ENCODE measurements around the gene ALKBH6. TPM values are rescaled to one million over a fixed set of nuclear protein-coding genes. Genes with fewer than 3 reads are reported as not detected.

Gene ALKBH6
- total RNA-seq, 1 donor from 2014 or later: 23.7 TPM

DNA sequence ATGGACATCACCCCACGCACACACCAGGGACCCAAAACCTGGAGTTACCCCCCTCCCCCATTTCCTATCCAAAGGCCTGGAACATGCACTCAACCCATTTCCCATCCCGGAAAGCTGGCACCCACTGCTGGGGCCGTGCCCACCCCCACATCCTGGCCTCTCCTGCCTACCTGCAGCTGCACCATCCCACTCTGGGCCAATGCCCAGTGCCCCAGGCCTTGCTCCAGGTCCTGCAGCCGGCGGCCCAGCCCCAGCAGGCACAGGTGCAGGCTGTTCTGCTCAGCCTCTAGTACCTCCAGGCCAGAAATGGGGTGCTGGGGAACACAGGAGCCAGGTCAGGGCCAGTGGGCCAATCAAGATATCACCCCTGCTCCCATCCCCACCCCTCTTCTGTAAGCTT lies 7.1 kb downstream of the ALKBH6 start:
- Mint-ChIP-seq H3K4me1 (peaks cover 12% of the 10 kb centered on the region), H3K9me3 (no peaks in the 10 kb centered on the region), H3K27me3 (ENCODE audit: low read depth) (peaks cover 8% of the 10 kb centered on the region), H3K27ac (ENCODE audit: unreplicated experiment) (no peak overlapping the region), H3K36me3 (ENCODE audit: low read depth) (no peaks in the 10 kb centered on the region), H3K4me3 (no peak overlapping the region)
- DNase-seq (ENCODE audit: low read depth, low spot score): no peak
- TF ChIP-seq, protein P1, sequence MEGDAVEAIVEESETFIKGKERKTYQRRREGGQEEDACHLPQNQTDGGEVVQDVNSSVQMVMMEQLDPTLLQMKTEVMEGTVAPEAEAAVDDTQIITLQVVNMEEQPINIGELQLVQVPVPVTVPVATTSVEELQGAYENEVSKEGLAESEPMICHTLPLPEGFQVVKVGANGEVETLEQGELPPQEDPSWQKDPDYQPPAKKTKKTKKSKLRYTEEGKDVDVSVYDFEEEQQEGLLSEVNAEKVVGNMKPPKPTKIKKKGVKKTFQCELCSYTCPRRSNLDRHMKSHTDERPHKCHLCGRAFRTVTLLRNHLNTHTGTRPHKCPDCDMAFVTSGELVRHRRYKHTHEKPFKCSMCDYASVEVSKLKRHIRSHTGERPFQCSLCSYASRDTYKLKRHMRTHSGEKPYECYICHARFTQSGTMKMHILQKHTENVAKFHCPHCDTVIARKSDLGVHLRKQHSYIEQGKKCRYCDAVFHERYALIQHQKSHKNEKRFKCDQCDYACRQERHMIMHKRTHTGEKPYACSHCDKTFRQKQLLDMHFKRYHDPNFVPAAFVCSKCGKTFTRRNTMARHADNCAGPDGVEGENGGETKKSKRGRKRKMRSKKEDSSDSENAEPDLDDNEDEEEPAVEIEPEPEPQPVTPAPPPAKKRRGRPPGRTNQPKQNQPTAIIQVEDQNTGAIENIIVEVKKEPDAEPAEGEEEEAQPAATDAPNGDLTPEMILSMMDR (conservative IDR thresholded peaks at IDR 0.05): no peak

DNA sequence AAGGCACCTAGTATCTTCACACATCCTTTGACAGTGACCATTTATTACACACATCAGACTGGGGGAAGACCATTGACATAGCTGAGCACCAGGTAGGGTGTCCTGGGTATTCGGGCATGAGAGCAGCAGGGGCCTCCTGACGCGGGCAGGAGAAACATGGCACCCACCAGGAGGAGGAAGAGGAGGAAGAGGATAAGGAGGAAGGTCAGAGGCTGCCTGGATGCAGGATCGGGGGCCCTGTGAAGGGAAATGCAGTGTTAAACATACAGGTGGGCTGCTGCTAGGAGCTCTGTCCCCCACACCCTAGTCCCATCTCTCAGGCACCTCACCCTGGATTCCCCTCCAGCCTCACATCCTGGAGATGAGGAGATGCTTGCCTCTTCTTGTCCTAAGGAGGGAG lies 10.7 kb downstream of the ALKBH6 start:
- H3K4me1 Mint-ChIP-seq: no peaks in the 10 kb centered on the region
- TF ChIP-seq, protein P1 (conservative IDR thresholded peaks at IDR 0.05): no peak
- H3K4me3 Mint-ChIP-seq: no peak overlapping the region
- no peaks in the 10 kb centered on the region for H3K36me3 Mint-ChIP-seq (ENCODE audit: low read depth)
- no peaks in the 10 kb centered on the region for H3K27me3 Mint-ChIP-seq (ENCODE audit: low read depth)
- no peak overlapping the region for H3K27ac Mint-ChIP-seq (ENCODE audit: unreplicated experiment)
- H3K9me3 Mint-ChIP-seq: no peaks in the 10 kb centered on the region
- DNase-seq (ENCODE audit: low read depth, low spot score): no peak

DNA sequence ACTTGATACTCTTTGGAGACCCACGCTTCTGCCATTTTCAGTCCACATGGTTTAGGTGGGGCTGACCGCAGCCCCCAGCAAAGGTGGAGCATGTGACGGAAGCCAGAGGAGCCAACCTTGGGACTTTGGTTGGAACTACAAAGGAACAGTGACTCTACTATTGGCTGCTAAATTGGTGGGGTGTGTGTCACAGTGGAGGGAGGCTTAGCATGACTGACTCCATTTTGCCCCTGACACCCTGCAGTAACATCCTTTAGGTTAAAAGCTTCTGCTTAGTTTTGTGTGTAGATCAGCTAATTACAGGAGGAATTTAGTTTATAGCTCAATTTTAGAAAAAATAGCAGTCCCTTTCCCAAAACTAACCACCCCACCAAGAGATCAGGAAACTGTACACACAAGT lies 12.4 kb downstream of the ALKBH6 start:
- DNase-seq (ENCODE audit: low read depth, low spot score): no peak
- Mint-ChIP-seq H3K4me3 (no peak overlapping the region), H3K27me3 (ENCODE audit: low read depth) (no peaks in the 10 kb centered on the region), H3K4me1 (peaks cover 3% of the 10 kb centered on the region), H3K36me3 (ENCODE audit: low read depth) (no peaks in the 10 kb centered on the region), H3K27ac (ENCODE audit: unreplicated experiment) (no peak overlapping the region), H3K9me3 (no peaks in the 10 kb centered on the region)
- TF ChIP-seq, protein P1 (conservative IDR thresholded peaks at IDR 0.05): no peak

DNA sequence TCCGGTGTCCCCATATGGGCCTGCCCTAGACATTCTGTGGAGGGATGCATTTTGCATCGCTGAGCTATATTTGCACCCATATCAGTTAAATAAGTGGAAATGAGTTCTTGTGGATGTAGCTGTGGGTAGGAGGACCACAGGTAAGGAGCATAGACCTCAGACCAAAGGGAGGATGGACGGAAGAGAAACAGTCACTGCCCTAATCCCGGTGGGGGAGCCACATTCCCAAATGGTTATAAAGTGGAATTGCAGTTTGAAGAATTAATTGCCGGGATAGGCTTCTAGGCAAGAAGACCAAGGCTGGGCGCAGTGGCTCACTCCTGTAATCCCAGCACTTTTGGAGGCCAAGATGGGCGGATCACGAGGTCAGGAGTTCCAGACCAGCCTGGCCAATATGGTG lies 17.2 kb downstream of the ALKBH6 start:
- Mint-ChIP-seq H3K4me1 (peaks cover 18% of the 10 kb centered on the region), H3K36me3 (ENCODE audit: low read depth) (no peaks in the 10 kb centered on the region), H3K4me3 (peak overlapping the region; percentile 87), H3K27ac (ENCODE audit: unreplicated experiment) (no peak overlapping the region), H3K9me3 (no peaks in the 10 kb centered on the region), H3K27me3 (ENCODE audit: low read depth) (peaks cover 2% of the 10 kb centered on the region)
- TF ChIP-seq, protein P1 (conservative IDR thresholded peaks at IDR 0.05): no peak
- no peak for DNase-seq (ENCODE audit: low read depth, low spot score)

DNA sequence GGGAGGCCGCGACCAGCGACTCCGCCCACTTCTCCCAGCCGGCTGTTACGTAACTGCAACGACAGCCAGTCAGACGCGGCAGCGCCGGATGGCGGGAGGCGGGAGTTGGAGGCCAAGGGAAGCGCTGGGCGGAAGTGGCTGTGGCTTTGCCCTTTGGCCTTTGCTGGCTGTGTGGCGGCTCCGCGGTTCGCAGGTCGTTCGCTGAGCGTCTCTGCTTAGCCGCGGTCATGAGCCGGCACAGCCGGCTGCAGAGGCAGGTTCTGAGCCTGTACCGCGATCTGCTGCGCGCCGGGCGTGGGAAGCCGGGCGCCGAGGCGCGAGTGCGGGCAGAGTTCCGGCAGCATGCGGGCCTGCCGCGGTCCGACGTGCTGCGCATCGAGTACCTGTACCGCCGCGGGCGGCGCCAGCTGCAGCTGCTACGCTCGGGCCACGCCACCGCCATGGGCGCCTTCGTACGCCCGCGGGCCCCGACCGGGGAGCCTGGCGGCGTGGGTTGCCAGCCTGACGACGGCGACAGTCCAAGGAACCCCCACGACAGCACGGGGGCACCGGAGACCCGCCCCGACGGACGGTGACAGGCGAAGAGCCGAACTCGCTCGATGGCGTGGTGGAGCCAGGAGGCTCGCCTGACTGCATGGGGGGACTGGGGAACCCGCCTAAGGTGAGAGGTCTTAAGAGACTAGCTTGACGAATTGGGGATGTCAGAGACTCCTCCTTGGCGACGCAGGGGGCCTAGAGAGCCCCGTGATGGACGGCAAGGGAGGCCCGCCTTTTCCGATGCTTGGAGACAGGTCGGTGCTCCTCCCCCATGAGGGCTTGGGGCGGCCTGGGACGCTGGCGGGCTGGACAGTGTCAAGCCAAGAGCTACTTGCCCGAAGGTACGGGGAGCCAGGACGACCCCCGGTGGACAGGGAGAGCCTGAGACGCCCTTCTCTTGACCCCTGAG lies 18.7 kb downstream of the ALKBH6 start, which contains the start of gene SDHAF1:
Gene SDHAF1 (plus strand): TSS at position 141 of the 946 bp plus-strand sequence. CDS start 87 bp downstream, at position 228.
- H3K4me3 Mint-ChIP-seq: peak within 1 kb of the TSS; percentile 87
- peak; percentile 93 for DNase-seq (ENCODE audit: low read depth, low spot score)
- H3K36me3 Mint-ChIP-seq (ENCODE audit: low read depth): no peaks in the 10 kb centered on the region
- TF ChIP-seq, protein P1 (conservative IDR thresholded peaks at IDR 0.05): no peak
- peaks cover 18% of the 10 kb centered on the region for H3K4me1 Mint-ChIP-seq
- no peaks in the 10 kb centered on the region for H3K9me3 Mint-ChIP-seq
- peak within 1 kb of the TSS; percentile 67 for H3K27ac Mint-ChIP-seq (ENCODE audit: unreplicated experiment)
- H3K27me3 Mint-ChIP-seq (ENCODE audit: low read depth): peaks cover 8% of the 10 kb centered on the region
